Upper lobe of right lung (tissue), 1 donor: ENCODE results near the gene DDAH1. TPM values are rescaled to one million over a fixed set of nuclear protein-coding genes. Genes with fewer than 3 reads are reported as not detected.

Source experiments
- ATAC-seq: fragments of 200-7000 bp; cut with Tn5 transposase; one replicate; pipeline ENCODE4 v1.9.1; 2020; ENCODE audit warnings: mild to moderate bottlenecking, moderate library complexity
- DNase-seq: peaks from one replicate; pipeline ENCODE4 v3.0.0-alpha.2; 2020
- H3K27ac ChIP-seq: fragments of 200-600 bp; one replicate; pipeline ENCODE4 v1.8.0; 2022
- H3K27me3 ChIP-seq: fragments of 200-600 bp; one replicate; pipeline ENCODE4 v1.8.0; 2022; ENCODE audit warnings: mild to moderate bottlenecking
- H3K36me3 ChIP-seq: fragments of 200-600 bp; one replicate; pipeline ENCODE4 v1.8.0; 2022
- H3K4me1 ChIP-seq: fragments of 200-600 bp; one replicate; pipeline ENCODE4 v1.8.0; 2022
- H3K4me3 ChIP-seq: fragments of 200-600 bp; one replicate; pipeline ENCODE4 v1.8.0; 2022; ENCODE audit warnings: mild to moderate bottlenecking
- H3K9me3 ChIP-seq: fragments of 200-600 bp; one replicate; pipeline ENCODE4 v1.8.0; 2022
- intact Hi-C: fragments of 100-400 bp; cut with DNase I; formaldehyde crosslinking; loops from one replicate; pipeline ENCODE4 v1.11.0; 2022
- total RNA-seq: library from RNA; stranded (reverse); fragmentation: NEBNext Ultra II Directional; extraction: Animal tissue kit (Norgen Biotek cat#: 25700); gene quantifications from one replicate; pipeline ENCODE4 v1.2.1, GENCODE V29; 2021
- TF ChIP-seq, protein P1 (sequence below): fragments of 200-600 bp; IDR thresholded peaks from one replicate; pipeline ENCODE4 v1.8.0; 2022; ENCODE audit warnings: antibody characterized with exemption
- donor health status: DM: no; HTN: yes; CAD: no; lungs with severe emphysema.

Gene DDAH1
- total RNA-seq, 1 donor from 2014 or later: 51.3 TPM

DNA sequence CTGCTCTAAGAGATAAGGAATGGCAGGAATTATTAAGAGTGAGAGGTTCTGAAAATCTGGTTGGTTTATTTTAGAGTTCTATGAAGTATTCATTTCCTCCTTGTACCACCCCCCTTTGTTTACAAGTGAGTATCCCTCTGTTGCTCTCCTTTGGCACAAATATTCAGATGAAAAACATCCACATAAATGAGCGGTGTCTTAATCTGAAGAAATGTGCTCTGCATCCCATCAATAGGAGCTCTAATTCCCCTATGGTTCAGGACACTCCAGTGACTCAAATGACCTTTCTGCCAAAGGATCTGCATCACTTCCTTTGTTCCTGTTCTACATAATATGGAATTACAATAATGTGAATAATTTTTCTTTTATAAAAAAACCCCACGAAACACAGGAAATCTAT lies 16.6 kb downstream of the DDAH1 start:
- intact Hi-C loops: no loop called here
- TF ChIP-seq, protein P1, sequence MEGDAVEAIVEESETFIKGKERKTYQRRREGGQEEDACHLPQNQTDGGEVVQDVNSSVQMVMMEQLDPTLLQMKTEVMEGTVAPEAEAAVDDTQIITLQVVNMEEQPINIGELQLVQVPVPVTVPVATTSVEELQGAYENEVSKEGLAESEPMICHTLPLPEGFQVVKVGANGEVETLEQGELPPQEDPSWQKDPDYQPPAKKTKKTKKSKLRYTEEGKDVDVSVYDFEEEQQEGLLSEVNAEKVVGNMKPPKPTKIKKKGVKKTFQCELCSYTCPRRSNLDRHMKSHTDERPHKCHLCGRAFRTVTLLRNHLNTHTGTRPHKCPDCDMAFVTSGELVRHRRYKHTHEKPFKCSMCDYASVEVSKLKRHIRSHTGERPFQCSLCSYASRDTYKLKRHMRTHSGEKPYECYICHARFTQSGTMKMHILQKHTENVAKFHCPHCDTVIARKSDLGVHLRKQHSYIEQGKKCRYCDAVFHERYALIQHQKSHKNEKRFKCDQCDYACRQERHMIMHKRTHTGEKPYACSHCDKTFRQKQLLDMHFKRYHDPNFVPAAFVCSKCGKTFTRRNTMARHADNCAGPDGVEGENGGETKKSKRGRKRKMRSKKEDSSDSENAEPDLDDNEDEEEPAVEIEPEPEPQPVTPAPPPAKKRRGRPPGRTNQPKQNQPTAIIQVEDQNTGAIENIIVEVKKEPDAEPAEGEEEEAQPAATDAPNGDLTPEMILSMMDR: no peak
- Histone ChIP-seq H3K27me3 (no peaks in the 10 kb centered on the region), H3K27ac (no peak overlapping the region), H3K4me3 (no peak overlapping the region), H3K9me3 (no peaks in the 10 kb centered on the region), H3K4me1 (peaks cover 12% of the 10 kb centered on the region), H3K36me3 (no peaks in the 10 kb centered on the region)
- no peak for DNase-seq
- ATAC-seq: no peak

DNA sequence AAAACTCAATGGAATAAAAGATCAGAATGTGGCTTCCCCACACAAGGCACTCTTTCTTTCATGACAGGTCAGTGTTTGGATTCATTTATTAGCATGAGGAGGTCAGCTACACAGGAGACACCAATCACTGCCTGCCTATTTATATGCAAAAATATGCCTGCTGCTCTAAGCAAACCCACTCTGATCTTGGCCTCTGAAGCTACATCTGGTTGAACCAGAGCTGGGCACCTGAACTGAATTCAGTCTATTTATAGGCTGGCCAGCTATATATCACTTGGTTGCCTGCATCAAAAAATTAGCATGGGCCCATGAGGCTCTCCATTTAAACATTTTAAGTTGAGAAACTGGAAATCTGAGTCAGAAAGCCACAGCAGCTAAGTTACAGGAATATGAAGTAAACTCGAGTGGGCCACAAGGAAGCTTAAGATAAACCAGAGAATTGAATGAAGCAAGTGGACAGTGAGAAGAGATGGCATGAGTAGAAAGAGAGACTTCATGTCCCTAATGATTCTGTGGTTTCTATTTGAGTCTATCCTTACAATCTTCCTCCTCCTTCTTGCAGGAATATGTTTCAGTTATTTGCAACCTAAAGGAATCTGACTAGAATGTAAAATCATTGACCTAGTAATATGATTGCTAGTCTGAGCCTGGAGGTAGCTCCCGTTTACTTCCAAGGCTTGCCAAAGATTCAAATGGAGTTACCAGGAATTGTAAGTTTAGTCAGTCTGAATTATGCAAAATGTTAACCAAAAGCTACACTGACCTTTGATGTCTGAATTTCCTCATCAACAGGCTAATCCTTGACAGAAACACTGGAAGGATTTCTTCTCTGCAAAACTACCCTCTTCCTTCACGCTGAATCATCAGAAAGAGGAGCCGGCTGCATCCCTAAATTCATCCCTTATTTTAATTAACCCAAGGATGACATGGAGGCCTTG lies 17.7 kb downstream of the DDAH1 start:
- Histone ChIP-seq H3K36me3 (no peaks in the 10 kb centered on the region), H3K4me1 (peaks cover 4% of the 10 kb centered on the region), H3K27ac (no peak overlapping the region), H3K9me3 (no peaks in the 10 kb centered on the region), H3K27me3 (no peaks in the 10 kb centered on the region), H3K4me3 (no peak overlapping the region)
- intact Hi-C loops: no loop called here
- DNase-seq (no peak), ATAC-seq (no peak)
- TF ChIP-seq, protein P1: no peak

DNA sequence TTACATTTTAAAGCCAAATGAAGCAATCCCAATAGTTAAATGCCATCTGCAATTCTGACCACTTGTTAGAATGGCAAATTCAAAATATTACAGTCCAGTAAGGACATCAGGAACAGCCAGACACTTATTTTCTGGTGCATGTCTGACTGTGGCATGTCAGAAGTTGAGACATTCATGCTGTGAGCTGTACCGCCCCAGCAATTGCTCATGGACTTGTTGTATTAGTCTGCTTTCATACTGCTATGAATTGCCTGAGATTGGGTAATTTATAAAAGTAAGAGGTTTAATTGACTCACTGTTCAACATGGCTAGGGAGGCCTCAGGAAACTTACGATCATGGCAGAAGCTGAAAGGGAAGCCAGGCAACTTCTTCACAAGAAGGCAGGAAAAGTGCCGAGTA lies 19.1 kb downstream of the DDAH1 start:
- Histone ChIP-seq H3K27ac (no peak overlapping the region), H3K36me3 (no peaks in the 10 kb centered on the region), H3K27me3 (no peaks in the 10 kb centered on the region), H3K4me1 (peaks cover 4% of the 10 kb centered on the region), H3K4me3 (no peak overlapping the region), H3K9me3 (no peaks in the 10 kb centered on the region)
- TF ChIP-seq, protein P1: no peak
- intact Hi-C loops: no loop called here
- ATAC-seq (no peak), DNase-seq (no peak)

DNA sequence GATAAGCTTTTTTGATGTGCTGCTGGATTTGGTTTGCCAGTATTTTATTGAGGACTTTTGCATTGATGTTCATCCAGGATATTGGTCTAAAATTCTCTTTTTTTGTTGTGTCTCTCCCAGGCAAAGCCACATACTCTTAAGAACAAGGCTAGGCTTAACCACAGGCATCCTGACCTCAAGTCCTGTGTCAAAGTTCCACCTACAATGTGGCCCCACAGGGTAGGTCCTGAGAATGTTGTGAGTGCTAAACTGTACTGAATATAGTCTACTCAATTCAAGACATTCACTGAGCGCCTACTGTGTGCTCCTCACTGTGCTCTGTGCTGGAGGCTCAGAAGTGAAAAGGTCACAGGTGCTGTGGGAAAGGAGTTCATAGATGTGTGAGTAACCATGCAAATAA lies 20.6 kb downstream of the DDAH1 start:
- Histone ChIP-seq H3K4me1 (peaks cover 4% of the 10 kb centered on the region), H3K4me3 (no peak overlapping the region), H3K9me3 (no peaks in the 10 kb centered on the region), H3K27me3 (no peaks in the 10 kb centered on the region), H3K36me3 (no peaks in the 10 kb centered on the region), H3K27ac (no peak overlapping the region)
- intact Hi-C loops: no loop called here
- DNase-seq: no peak
- no peak for ATAC-seq
- TF ChIP-seq, protein P1: no peak

DNA sequence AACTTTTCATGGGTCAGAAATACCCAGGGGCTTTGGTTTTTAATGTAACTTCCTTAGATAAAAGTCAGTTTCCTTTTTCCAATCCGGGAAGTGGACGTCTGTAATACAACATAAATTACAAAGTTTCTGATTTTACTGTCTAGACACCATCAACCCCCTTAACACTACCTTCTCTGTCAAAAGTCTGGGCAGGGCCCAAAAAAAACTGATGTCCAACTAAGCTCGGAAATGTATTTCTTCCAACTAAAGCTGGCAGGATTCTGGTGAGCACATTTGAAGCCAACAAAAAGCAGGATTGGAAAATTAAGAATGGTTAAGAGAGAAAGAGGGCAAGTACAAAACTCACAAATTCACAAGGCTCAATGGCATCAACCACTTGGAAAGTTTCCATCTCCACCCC lies 24.3 kb downstream of the DDAH1 start:
- H3K4me3 ChIP-seq: no peak overlapping the region
- H3K27ac ChIP-seq: no peak overlapping the region
- no peak for ATAC-seq

More for the DNA sequence above, 24.3 kb downstream of the DDAH1 start:
- no peaks in the 10 kb centered on the region for H3K9me3 ChIP-seq
- DNase-seq: no peak
- no peaks in the 10 kb centered on the region for H3K4me1 ChIP-seq
- H3K27me3 ChIP-seq: no peaks in the 10 kb centered on the region
- TF ChIP-seq, protein P1: no peak
- intact Hi-C loops: no loop called here
- H3K36me3 ChIP-seq: no peaks in the 10 kb centered on the region
